Fibroblast of lung (primary cell): ENCODE measurements around the gene UST. TPM values are rescaled to one million over a fixed set of nuclear protein-coding genes. Genes with fewer than 3 reads are reported as not detected.
"Not testable (repeated sequence)": the region's sequence is repeated elsewhere in the genome, so short reads cannot be mapped to it uniquely, and the experiment has no call there.

Source experiments
- DNase-seq, 2 donors: peaks; one replicate each; pipeline versions ENCODE4 v3.0.0 to v3.0.0-alpha.2; 2010; ENCODE audit warnings: low read depth in 2 of 2
- H2AFZ ChIP-seq: 2 replicates; pipeline ENCODE4 v1.5.1; 2012; ENCODE audit warnings: low read length, control low read depth, inconsistent platforms
- H3K27ac ChIP-seq: 2 replicates; pipeline ENCODE4 v1.5.1; 2011; ENCODE audit warnings: low read length, control low read depth; ENCODE audit not compliant: insufficient read depth
- H3K27me3 ChIP-seq: 2 replicates; pipeline ENCODE4 v1.5.1; 2011; ENCODE audit warnings: mild to moderate bottlenecking, low read length; ENCODE audit not compliant: control insufficient read depth, insufficient read depth
- H3K36me3 ChIP-seq: 2 replicates; pipeline ENCODE4 v1.5.1; 2011; ENCODE audit warnings: low read length; ENCODE audit not compliant: control insufficient read depth, insufficient read depth
- H3K4me1 ChIP-seq: 2 replicates; pipeline ENCODE4 v1.5.1; 2011; ENCODE audit warnings: low read length; ENCODE audit not compliant: control insufficient read depth, insufficient read depth; ENCODE audit errors: extremely low read depth
- H3K4me2 ChIP-seq: 2 replicates; pipeline ENCODE4 v1.5.1; 2011; ENCODE audit warnings: low read length, control low read depth; ENCODE audit not compliant: insufficient read depth; ENCODE audit errors: extremely low read depth
- H3K4me3 ChIP-seq, 4 experiments: fragments of 200-600 bp in 1 of 4; sonication (generic) in 1 of 4; replicated peaks in 1 of 4; 2 replicates each; pipeline ENCODE4 v1.5.1; 2011 to 2016; ENCODE audit warnings: low read length in 4 of 4, low read depth in 3 of 4, mild to moderate bottlenecking in 3 of 4, control low read depth in 2 of 4, inconsistent platforms in 1 of 4, mixed read lengths in 1 of 4; ENCODE audit not compliant: insufficient read depth in 1 of 4; ENCODE audit errors: control extremely low read depth in 1 of 4
- H3K79me2 ChIP-seq: 2 replicates; pipeline ENCODE4 v1.5.1; 2012; ENCODE audit warnings: mild to moderate bottlenecking, low read length, inconsistent platforms; ENCODE audit not compliant: control insufficient read depth, insufficient read depth
- H3K9ac ChIP-seq: 2 replicates; pipeline ENCODE4 v1.5.1; 2011; ENCODE audit warnings: mild to moderate bottlenecking, low read length, control low read depth; ENCODE audit not compliant: insufficient read depth
- H3K9me3 ChIP-seq: 2 replicates; pipeline ENCODE4 v1.5.1; 2012; ENCODE audit warnings: low read depth, low read length; ENCODE audit not compliant: control insufficient read depth, insufficient read depth
- H4K20me1 ChIP-seq: 2 replicates; pipeline ENCODE4 v1.5.1; 2011; ENCODE audit warnings: low read length; ENCODE audit not compliant: control insufficient read depth, insufficient read depth; ENCODE audit errors: extremely low read depth
- CTCF ChIP-seq, 2 donors: IDR thresholded peaks in 1 of 2; conservative IDR thresholded peaks in 1 of 2; 1 replicate in 1 of 2; 2 replicates in 1 of 2; pipeline ENCODE4 v1.5.1; 2011 to 2012; ENCODE audit warnings: low read length in 2 of 2, control low read depth in 1 of 2, inconsistent platforms in 1 of 2, low read depth in 1 of 2, mild to moderate bottlenecking in 1 of 2
- EZH2 ChIP-seq: IDR thresholded peaks from 2 replicates; pipeline ENCODE4 v1.5.1; 2012; ENCODE audit warnings: low read length, control low read depth, mild to moderate bottlenecking; ENCODE audit errors: missing control alignments
- polyA plus RNA-seq, 2 donors: library from polyadenylated mRNA; depleted of rRNA in 1 of 2; stranded (reverse) in 1 of 2; unstranded in 1 of 2; fragments of >200 nt; gene quantifications; 2 replicates each; pipeline ENCODE4 v1.2.1, GENCODE V29; 2011 to 2012; ENCODE audit warnings: missing spikeins in 1 of 2
- total RNA-seq: library from RNA; depleted of rRNA; stranded (reverse); fragments of >200 nt; gene quantifications from 2 replicates; pipeline ENCODE4 v1.2.1, GENCODE V29; 2014

Gene UST
- total and polyA plus RNA-seq, 2 donors (not counting 1 experiment from before 2014, with no cell fraction given), result 6.8 to 19.5 TPM

- H3K27ac ChIP-seq, result no peak overlapping the region
- no peak for DNase-seq
These were observed 257.8 kb downstream of the UST start for GRCh38 chr6:149004664-149005063.

GRCh38 chr6:149006236-149006635, 259.4 kb downstream of the UST start:
- H3K36me3 ChIP-seq, H3K4me3 ChIP-seq, H2AFZ ChIP-seq, H3K9ac ChIP-seq, H3K79me2 ChIP-seq, H3K27me3 ChIP-seq, H3K4me2 ChIP-seq, DNase-seq, H3K4me1 ChIP-seq, H3K27ac ChIP-seq, H3K9me3 ChIP-seq, H4K20me1 ChIP-seq: not testable (repeated sequence)

More at GRCh38 chr6:149004664-149005063, 257.8 kb downstream of the UST start:
- Histone ChIP-seq H4K20me1 (no peaks in the 10 kb centered on the region), H3K4me2 (no peak overlapping the region), H3K4me3 (no peak overlapping the region), H3K4me1 (no peaks in the 10 kb centered on the region), H2AFZ (no peak overlapping the region), H3K27me3 (no peaks in the 10 kb centered on the region), H3K9ac (no peak overlapping the region), H3K36me3 (no peaks in the 10 kb centered on the region), H3K79me2 (no peaks in the 10 kb centered on the region), H3K9me3 (no peaks in the 10 kb centered on the region)
- no peak for TF ChIP-seq CTCF (conservative IDR thresholded peaks at IDR 0.05 in 1 of 2, IDR thresholded peaks at IDR 0.05 in 1 of 2; ENCODE audit: low read depth in 1 of 2, low read length in 2 of 2)
- TF ChIP-seq EZH2, result no peak

- Histone ChIP-seq H3K79me2 (no peaks in the 10 kb centered on the region), H2AFZ (no peak overlapping the region), H3K36me3 (no peaks in the 10 kb centered on the region), H3K9me3 (no peaks in the 10 kb centered on the region), H3K4me1 (no peaks in the 10 kb centered on the region), H4K20me1 (no peaks in the 10 kb centered on the region), H3K27ac (no peak overlapping the region), H3K27me3 (no peaks in the 10 kb centered on the region), H3K4me2 (no peak overlapping the region), H3K4me3 (no peak overlapping the region), H3K9ac (no peak overlapping the region)
- no peak for TF ChIP-seq CTCF (conservative IDR thresholded peaks at IDR 0.05 in 1 of 2, IDR thresholded peaks at IDR 0.05 in 1 of 2; ENCODE audit: low read depth in 1 of 2, low read length in 2 of 2)
- no peak for TF ChIP-seq EZH2
- DNase-seq, result no peak
These were observed 259.8 kb downstream of the UST start for GRCh38 chr6:149006671-149007070.
